Activated T-helper 1 cell treated with anti-CD3 and anti-CD28 coated beads, Interleukin-12 subunit alpha, Interleukin-12 subunit beta, Interleukin-2, Interleukin-4 antibody, amounts not matched to agents 30 ng/mL and 10 ng/mL and 1 ng/mL, durations not matched to agents 14 hours and 24 hours and 36 hours (primary cell): ENCODE data around the gene CREM. TPM values are rescaled to one million over a fixed set of nuclear protein-coding genes. Genes with fewer than 3 reads are reported as not detected.

Experiments used
- DNase-seq: peaks from one replicate; pipeline ENCODE4 v3.0.0; 2021; ENCODE audit warnings: low spot score
- H3K27ac Mint-ChIP-seq: one replicate; pipeline ENCODE4 v1.8.0; 2021; ENCODE audit warnings: mild to moderate bottlenecking, mixed read lengths
- H3K27me3 Mint-ChIP-seq: one replicate; pipeline ENCODE4 v1.8.0; 2022; ENCODE audit warnings: mild to moderate bottlenecking, moderate library complexity, mixed read lengths; ENCODE audit not compliant: insufficient read depth
- H3K36me3 Mint-ChIP-seq: one replicate; pipeline ENCODE4 v1.8.0; 2021; ENCODE audit warnings: low read depth, mixed read lengths
- H3K4me1 Mint-ChIP-seq: one replicate; pipeline ENCODE4 v1.8.0; 2021; ENCODE audit warnings: low read depth, mixed read lengths
- H3K4me3 Mint-ChIP-seq: one replicate; pipeline ENCODE4 v1.8.0; 2021; ENCODE audit warnings: mild to moderate bottlenecking, moderate library complexity, mixed read lengths
- H3K9me3 Mint-ChIP-seq: one replicate; pipeline ENCODE4 v1.8.0; 2021; ENCODE audit warnings: mixed read lengths
- intact Hi-C: fragments of 100-400 bp; cut with micrococcal nuclease; formaldehyde crosslinking; loops from one replicate; pipeline ENCODE4 v1.15.1; 2024
- total RNA-seq: library from RNA; stranded (reverse); gene quantifications from 2 replicates; pipeline ENCODE4 v1.2.3, GENCODE V29; 2022

CREM gene
- total RNA-seq, 1 donor from 2014 or later = 101 TPM

GRCh38 chr10:35184527-35185171 lies 58.0 kb downstream of the CREM start:
- H3K4me3 Mint-ChIP-seq = no peak overlapping the region
- H3K9me3 Mint-ChIP-seq = no peaks in the 10 kb centered on the region
- DNase-seq = no peak
- no peaks in the 10 kb centered on the region for H3K27me3 Mint-ChIP-seq
- H3K36me3 Mint-ChIP-seq = peaks cover 9% of the 10 kb centered on the region
- H3K4me1 Mint-ChIP-seq = no peaks in the 10 kb centered on the region
- intact Hi-C loops = no loop called here
- no peak overlapping the region for H3K27ac Mint-ChIP-seq

- Mint-ChIP-seq H3K9me3 (no peaks in the 10 kb centered on the region), H3K27ac (no peak overlapping the region), H3K27me3 (no peaks in the 10 kb centered on the region), H3K4me1 (no peaks in the 10 kb centered on the region), H3K4me3 (no peak overlapping the region), H3K36me3 (peaks cover 7% of the 10 kb centered on the region)
- DNase-seq = no peak
- intact Hi-C loops = no loop called here
These were observed 58.8 kb downstream of the CREM start for GRCh38 chr10:35185260-35186034.

- DNase-seq = no peak
- no peak overlapping the region for H3K27ac Mint-ChIP-seq
- H3K27me3 Mint-ChIP-seq = no peaks in the 10 kb centered on the region
- H3K4me1 Mint-ChIP-seq = peaks cover 25% of the 10 kb centered on the region
- no peaks in the 10 kb centered on the region for H3K9me3 Mint-ChIP-seq
- no peak overlapping the region for H3K4me3 Mint-ChIP-seq
- intact Hi-C loops = no loop called here
- peaks cover 8% of the 10 kb centered on the region for H3K36me3 Mint-ChIP-seq
These were observed 62.3 kb downstream of the CREM start for GRCh38 chr10:35188954-35189353.

GRCh38 chr10:35191523-35191922 lies 64.9 kb downstream of the CREM start:
- H3K4me3 Mint-ChIP-seq = peak overlapping the region; percentile 1
- H3K9me3 Mint-ChIP-seq = no peaks in the 10 kb centered on the region
- no peak for DNase-seq
- H3K4me1 Mint-ChIP-seq = peaks cover 42% of the 10 kb centered on the region
- H3K27me3 Mint-ChIP-seq = no peaks in the 10 kb centered on the region
- H3K27ac Mint-ChIP-seq = peak overlapping the region; percentile 54
- peaks cover 8% of the 10 kb centered on the region for H3K36me3 Mint-ChIP-seq
- intact Hi-C loops = no loop called here

GRCh38 chr10:35192645-35193249 lies 66.1 kb downstream of the CREM start:
- no peaks in the 10 kb centered on the region for H3K27me3 Mint-ChIP-seq
- peaks cover 45% of the 10 kb centered on the region for H3K4me1 Mint-ChIP-seq
- H3K36me3 Mint-ChIP-seq = peaks cover 8% of the 10 kb centered on the region
- H3K27ac Mint-ChIP-seq = peak overlapping the region; percentile 75
- intact Hi-C loops = no loop called here
- no peak for DNase-seq
- no peaks in the 10 kb centered on the region for H3K9me3 Mint-ChIP-seq
- H3K4me3 Mint-ChIP-seq = no peak overlapping the region

GRCh38 chr10:35194471-35194870 lies 67.8 kb downstream of the CREM start:
- H3K27me3 Mint-ChIP-seq = no peaks in the 10 kb centered on the region
- peaks cover 10% of the 10 kb centered on the region for H3K36me3 Mint-ChIP-seq
- intact Hi-C loops = loop anchor here (2.0 kb wide), 1 partner anchor 448 kb away; the partner anchor contains the start of gene FZD8
- H3K4me3 Mint-ChIP-seq = peak overlapping the region; percentile 54
- H3K27ac Mint-ChIP-seq = peak overlapping the region; percentile 99
- no peak for DNase-seq
- no peaks in the 10 kb centered on the region for H3K9me3 Mint-ChIP-seq
- H3K4me1 Mint-ChIP-seq = peaks cover 58% of the 10 kb centered on the region

- peaks cover 58% of the 10 kb centered on the region for H3K4me1 Mint-ChIP-seq
- H3K36me3 Mint-ChIP-seq = peaks cover 10% of the 10 kb centered on the region
- peak overlapping the region; percentile 92 for H3K4me3 Mint-ChIP-seq
- peak; percentile 55 for DNase-seq
- peak overlapping the region; percentile 99 for H3K27ac Mint-ChIP-seq
- intact Hi-C loops = loop anchor here (1.0 to 5.0 kb wide), 8 partner anchors 24 to 913 kb away; partner anchors contain the start of gene FZD8
- no peaks in the 10 kb centered on the region for H3K9me3 Mint-ChIP-seq
- no peaks in the 10 kb centered on the region for H3K27me3 Mint-ChIP-seq
These were observed 68.3 kb downstream of the CREM start for GRCh38 chr10:35194906-35195305.

GRCh38 chr10:35195361-35196306 lies 69.0 kb downstream of the CREM start:
- Mint-ChIP-seq H3K4me1 (peaks cover 64% of the 10 kb centered on the region), H3K36me3 (peaks cover 14% of the 10 kb centered on the region), H3K27me3 (no peaks in the 10 kb centered on the region), H3K4me3 (peak overlapping the region; percentile 92), H3K9me3 (no peaks in the 10 kb centered on the region), H3K27ac (peak overlapping the region; percentile 99)
- peak; percentile 76 for DNase-seq
- intact Hi-C loops = loop anchor here (1.0 to 5.0 kb wide), 11 partner anchors 13 to 913 kb away; partner anchors contain the start of genes CUL2 and FZD8

GRCh38 chr10:35200487-35200886 lies 73.8 kb downstream of the CREM start:
- peak overlapping the region; percentile 81 for H3K27ac Mint-ChIP-seq
- H3K9me3 Mint-ChIP-seq = no peaks in the 10 kb centered on the region
- peaks cover 58% of the 10 kb centered on the region for H3K4me1 Mint-ChIP-seq
- no peaks in the 10 kb centered on the region for H3K27me3 Mint-ChIP-seq
- H3K4me3 Mint-ChIP-seq = peak overlapping the region; percentile 38
- H3K36me3 Mint-ChIP-seq = peaks cover 20% of the 10 kb centered on the region
- no peak for DNase-seq
- intact Hi-C loops = loop anchor here (1.0 kb wide), 1 partner anchor 8 kb away; no protein-coding TSS in a partner anchor

- H3K36me3 Mint-ChIP-seq = peaks cover 21% of the 10 kb centered on the region
- no peaks in the 10 kb centered on the region for H3K27me3 Mint-ChIP-seq
- peaks cover 55% of the 10 kb centered on the region for H3K4me1 Mint-ChIP-seq
- intact Hi-C loops = no loop called here
- peak overlapping the region; percentile 28 for H3K4me3 Mint-ChIP-seq
- no peak for DNase-seq
- no peaks in the 10 kb centered on the region for H3K9me3 Mint-ChIP-seq
- H3K27ac Mint-ChIP-seq = peak overlapping the region; percentile 49
These were observed 74.6 kb downstream of the CREM start for GRCh38 chr10:35201234-35201633.

- Mint-ChIP-seq H3K36me3 (peaks cover 26% of the 10 kb centered on the region), H3K4me1 (peaks cover 62% of the 10 kb centered on the region), H3K9me3 (no peaks in the 10 kb centered on the region), H3K4me3 (no peak overlapping the region), H3K27me3 (no peaks in the 10 kb centered on the region), H3K27ac (peak overlapping the region; percentile 18)
- intact Hi-C loops = no loop called here
- DNase-seq = no peak
These were observed 75.4 kb downstream of the CREM start for GRCh38 chr10:35202050-35202449.

- H3K4me1 Mint-ChIP-seq = peaks cover 56% of the 10 kb centered on the region
- H3K27ac Mint-ChIP-seq = no peak overlapping the region
- H3K9me3 Mint-ChIP-seq = no peaks in the 10 kb centered on the region
- peaks cover 32% of the 10 kb centered on the region for H3K36me3 Mint-ChIP-seq
- intact Hi-C loops = no loop called here
- DNase-seq = no peak
- H3K27me3 Mint-ChIP-seq = no peaks in the 10 kb centered on the region
- H3K4me3 Mint-ChIP-seq = no peak overlapping the region
These were observed 77.1 kb downstream of the CREM start for GRCh38 chr10:35203745-35204144.
